GM12874 (cell line): ENCODE results near the gene PLCL2.

Source experiments
- TF ChIP-seq, protein P1 (sequence below): IDR thresholded peaks from 2 replicates; pipeline ENCODE4 v1.5.1; 2011; ENCODE audit warnings: low read depth, mild to moderate bottlenecking, control low read depth, low read length, moderate library complexity; ENCODE audit not compliant: insufficient read depth

PLCL2 gene

DNA sequence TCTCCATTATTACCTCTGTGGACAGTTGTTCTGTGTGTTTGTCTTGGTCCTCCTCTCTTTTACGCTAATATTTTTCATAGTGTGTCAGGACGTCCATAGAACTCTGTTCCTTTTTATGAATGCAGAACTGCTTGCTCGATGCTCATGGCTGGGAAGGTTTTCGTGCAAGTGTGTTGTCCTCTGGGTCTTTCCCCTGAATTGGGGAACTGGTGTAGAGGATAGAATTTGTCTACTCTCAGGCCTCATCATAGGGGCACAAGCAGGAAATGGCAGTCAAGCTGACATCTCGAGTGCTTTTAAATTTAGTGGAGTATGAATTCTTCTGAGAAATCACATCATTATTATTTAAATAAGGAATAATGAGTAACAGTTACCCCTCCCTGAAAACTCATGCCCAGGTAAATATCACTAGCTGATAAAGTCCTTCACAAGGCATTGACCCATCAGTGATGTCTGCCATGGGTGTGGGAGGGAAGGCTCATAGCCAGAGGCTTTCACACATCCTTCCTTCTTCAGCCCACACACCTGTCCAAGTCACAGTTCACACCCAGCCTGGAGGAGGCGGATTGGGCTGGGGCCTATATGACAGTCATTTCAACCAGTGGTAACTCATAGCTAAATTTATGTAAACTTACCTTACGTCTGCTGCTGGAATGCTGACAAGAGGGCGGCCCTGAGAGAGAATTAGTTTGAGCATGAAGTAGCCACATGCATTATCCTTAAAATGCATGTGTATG, 226.1 kb downstream of the PLCL2 start:
- TF ChIP-seq, protein P1, sequence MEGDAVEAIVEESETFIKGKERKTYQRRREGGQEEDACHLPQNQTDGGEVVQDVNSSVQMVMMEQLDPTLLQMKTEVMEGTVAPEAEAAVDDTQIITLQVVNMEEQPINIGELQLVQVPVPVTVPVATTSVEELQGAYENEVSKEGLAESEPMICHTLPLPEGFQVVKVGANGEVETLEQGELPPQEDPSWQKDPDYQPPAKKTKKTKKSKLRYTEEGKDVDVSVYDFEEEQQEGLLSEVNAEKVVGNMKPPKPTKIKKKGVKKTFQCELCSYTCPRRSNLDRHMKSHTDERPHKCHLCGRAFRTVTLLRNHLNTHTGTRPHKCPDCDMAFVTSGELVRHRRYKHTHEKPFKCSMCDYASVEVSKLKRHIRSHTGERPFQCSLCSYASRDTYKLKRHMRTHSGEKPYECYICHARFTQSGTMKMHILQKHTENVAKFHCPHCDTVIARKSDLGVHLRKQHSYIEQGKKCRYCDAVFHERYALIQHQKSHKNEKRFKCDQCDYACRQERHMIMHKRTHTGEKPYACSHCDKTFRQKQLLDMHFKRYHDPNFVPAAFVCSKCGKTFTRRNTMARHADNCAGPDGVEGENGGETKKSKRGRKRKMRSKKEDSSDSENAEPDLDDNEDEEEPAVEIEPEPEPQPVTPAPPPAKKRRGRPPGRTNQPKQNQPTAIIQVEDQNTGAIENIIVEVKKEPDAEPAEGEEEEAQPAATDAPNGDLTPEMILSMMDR: no peak

GRCh38 chr3:17111586-17111985, 226.8 kb downstream of the PLCL2 start:
- TF ChIP-seq, protein P1: no peak

DNA sequence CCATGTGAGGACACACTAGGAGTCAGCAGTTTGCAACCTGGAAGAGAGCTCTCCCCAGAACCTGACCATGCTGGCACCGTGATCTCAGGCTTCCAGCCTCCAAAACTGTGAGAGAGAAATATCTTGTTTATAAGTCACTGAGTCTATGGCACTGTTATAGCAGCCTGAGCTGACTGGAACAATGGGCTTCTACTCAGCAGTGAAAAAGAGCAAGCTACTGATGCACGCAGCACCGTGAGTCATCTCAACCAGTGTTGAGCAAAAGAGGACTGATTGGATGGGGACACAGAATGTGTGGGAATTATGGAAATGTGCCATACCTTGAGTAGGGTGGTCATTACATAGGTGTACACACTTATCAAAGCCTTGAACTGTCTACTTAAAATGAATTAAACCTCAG, 230.4 kb downstream of the PLCL2 start:
- TF ChIP-seq, protein P1: no peak

GRCh38 chr3:17116007-17116600, 231.3 kb downstream of the PLCL2 start:
- TF ChIP-seq, protein P1: no peak

GRCh38 chr3:17118771-17119170, 234.0 kb downstream of the PLCL2 start:
- TF ChIP-seq, protein P1: no peak

DNA sequence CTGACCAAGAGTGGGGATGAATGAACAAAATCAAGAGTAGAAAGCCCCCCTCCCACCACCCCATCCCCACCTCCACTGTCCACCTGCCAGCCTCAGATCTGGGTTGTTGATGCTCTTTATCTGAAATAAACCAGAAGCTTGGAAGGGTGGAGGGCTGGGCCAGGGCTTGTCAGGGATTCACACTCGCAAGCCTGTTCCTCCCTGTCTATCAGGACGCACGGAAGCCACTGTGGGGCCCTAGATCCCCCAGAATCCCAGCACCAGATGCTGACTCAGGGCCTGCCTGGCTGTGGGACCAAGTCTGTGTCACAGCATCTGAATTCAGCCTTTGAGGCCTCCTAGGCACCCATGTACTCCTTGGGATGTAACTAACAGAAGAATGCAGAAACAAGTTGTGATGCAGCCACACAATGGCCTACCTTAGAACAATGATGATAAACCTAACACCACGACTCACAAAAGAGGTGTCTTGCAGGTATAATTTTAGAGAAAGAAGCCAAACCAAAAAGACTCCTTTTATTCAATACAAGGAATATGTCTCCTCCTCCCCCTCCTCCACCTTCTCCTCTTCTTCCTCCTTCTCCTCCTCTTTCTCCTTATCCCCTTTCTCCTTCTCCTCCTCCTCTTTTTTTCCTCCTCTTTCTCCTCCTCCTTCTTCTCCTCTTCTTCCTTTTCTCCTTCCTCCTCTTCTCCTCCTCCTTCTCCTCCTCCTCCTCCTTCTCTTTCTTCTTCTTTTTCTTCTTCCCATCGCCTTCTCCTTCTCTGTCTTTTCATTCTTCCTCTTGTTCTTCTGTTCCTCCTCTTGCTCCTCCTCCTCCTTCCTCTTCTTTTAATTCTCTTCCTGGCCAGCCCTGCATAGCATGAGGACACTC, 234.7 kb downstream of the PLCL2 start:
- TF ChIP-seq, protein P1: no peak

- TF ChIP-seq, protein P1: no peak
These were observed 235.4 kb downstream of the PLCL2 start for GRCh38 chr3:17120115-17120514.
